ENCODE measurements around the gene SEPTIN12. TPM values are rescaled to one million over a fixed set of nuclear protein-coding genes. Genes with fewer than 3 reads are reported as not detected.
A peak's percentile ranks its signal among the peaks of the same experiment; 100 is the strongest.

The SEPTIN12 gene
- total RNA-seq, 2 donors from 2014 or later, result not detected

DNA sequence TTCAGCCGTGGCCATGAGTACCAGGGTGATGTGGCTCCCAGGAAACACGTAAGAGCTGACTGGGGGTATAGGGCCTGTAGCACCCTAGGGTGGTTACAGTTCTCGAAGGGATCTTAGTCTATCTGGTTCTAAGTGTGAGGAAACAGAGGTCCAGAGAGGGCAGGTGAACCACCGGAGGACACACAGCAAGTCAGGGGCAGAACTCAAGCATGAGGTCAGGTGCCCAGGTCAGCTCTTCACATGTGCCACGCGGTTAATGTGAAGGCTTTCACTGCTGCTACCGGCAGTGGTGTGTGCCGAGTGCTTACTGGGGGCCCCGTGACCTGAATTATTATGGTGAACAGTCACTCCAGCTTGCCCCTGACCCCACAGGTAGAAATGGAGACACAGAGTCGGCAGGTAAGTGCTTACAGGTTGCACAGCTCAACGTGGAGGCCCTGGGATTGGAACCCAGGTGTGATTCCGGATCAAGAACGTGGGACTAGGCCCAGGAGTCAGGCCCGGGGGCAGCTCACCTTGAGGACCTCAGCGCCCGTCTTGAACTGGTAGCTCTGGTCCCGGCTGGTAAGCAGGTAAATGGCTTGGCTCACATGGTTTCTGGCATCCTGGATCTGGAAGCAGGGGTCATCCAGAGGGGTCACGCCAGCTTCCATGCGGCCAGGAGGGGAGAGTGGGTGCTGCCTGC is 11.2 kb upstream of the SEPTIN12 start:
- H3K4me3 ChIP-seq, result no peak overlapping the region
- no peaks in the 10 kb centered on the region for H3K27me3 ChIP-seq
- H3K4me1 ChIP-seq, result peaks cover 15% of the 10 kb centered on the region
- H3K9me3 ChIP-seq, result no peaks in the 10 kb centered on the region
- TF ChIP-seq, protein P1, sequence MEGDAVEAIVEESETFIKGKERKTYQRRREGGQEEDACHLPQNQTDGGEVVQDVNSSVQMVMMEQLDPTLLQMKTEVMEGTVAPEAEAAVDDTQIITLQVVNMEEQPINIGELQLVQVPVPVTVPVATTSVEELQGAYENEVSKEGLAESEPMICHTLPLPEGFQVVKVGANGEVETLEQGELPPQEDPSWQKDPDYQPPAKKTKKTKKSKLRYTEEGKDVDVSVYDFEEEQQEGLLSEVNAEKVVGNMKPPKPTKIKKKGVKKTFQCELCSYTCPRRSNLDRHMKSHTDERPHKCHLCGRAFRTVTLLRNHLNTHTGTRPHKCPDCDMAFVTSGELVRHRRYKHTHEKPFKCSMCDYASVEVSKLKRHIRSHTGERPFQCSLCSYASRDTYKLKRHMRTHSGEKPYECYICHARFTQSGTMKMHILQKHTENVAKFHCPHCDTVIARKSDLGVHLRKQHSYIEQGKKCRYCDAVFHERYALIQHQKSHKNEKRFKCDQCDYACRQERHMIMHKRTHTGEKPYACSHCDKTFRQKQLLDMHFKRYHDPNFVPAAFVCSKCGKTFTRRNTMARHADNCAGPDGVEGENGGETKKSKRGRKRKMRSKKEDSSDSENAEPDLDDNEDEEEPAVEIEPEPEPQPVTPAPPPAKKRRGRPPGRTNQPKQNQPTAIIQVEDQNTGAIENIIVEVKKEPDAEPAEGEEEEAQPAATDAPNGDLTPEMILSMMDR (IDR thresholded peaks at IDR 0.05), result no peak
- intact Hi-C loops (cut with DNase I), result no loop called here
- no peaks in the 10 kb centered on the region for H3K36me3 ChIP-seq
- no peak overlapping the region for H3K9ac ChIP-seq (ENCODE audit: low read depth in 2 of 2, low read length in 2 of 2)
- H3K27ac ChIP-seq, result no peak overlapping the region
- no peak for DNase-seq

DNA sequence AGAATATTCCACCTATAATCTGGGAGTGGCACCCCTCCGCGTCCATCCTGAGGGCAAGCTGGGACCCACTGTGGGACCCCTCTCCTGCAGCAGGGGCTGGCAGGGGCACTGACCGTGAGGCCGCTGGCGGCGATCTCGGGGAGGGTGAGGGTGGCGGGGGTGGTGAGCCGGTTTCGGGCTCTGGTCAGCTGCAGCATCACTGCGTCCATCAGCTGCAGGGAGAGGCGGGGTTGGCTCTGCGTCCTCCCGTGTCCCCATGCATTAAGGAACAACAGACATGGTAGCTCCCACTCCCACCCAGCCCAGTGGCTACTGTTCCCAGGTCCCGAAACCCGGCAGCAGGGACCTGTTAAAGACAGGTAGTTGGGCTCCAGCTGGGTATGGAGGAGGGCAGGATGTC is 10.3 kb upstream of the SEPTIN12 start:
- no peaks in the 10 kb centered on the region for H3K27me3 ChIP-seq
- H3K9me3 ChIP-seq, result no peaks in the 10 kb centered on the region
- intact Hi-C loops (cut with DNase I), result no loop called here
- DNase-seq, result no peak
- no peaks in the 10 kb centered on the region for H3K36me3 ChIP-seq
- no peak overlapping the region for H3K27ac ChIP-seq
- TF ChIP-seq, protein P1 (IDR thresholded peaks at IDR 0.05), result no peak
- no peak overlapping the region for H3K9ac ChIP-seq (ENCODE audit: low read depth in 2 of 2, low read length in 2 of 2)
- H3K4me1 ChIP-seq, result peaks cover 14% of the 10 kb centered on the region
- no peak overlapping the region for H3K4me3 ChIP-seq

DNA sequence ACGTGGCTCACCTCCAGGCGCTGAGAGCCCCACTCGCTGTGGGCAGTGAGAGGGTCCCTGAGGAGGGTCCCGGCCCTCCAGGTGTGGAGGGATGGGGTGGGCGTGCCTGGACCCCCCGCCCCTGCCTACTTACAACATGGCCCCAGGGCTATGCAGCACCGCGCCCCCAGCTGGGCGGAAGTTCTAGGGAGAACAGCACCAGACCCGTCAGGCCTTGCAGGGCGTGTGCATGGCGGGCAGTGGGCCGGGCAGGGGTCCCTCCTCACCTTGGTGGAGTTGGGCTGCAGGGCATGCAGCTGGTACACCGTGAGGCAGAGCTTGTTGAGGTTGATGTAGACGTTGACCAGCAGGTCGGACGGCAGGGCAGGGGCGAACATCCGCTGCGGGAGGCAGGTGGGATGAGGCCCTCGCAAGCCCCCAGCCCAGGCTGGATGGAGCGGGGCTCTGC is 9.7 kb upstream of the SEPTIN12 start:
- no peak overlapping the region for H3K27ac ChIP-seq
- no peaks in the 10 kb centered on the region for H3K27me3 ChIP-seq
- H3K4me1 ChIP-seq, result peaks cover 10% of the 10 kb centered on the region
- H3K4me3 ChIP-seq, result no peak overlapping the region
- H3K9me3 ChIP-seq, result no peaks in the 10 kb centered on the region
- no peaks in the 10 kb centered on the region for H3K36me3 ChIP-seq
- TF ChIP-seq, protein P1 (IDR thresholded peaks at IDR 0.05), result no peak
- peak overlapping the region in 1 of 2 donors; percentile 40 for H3K9ac ChIP-seq (ENCODE audit: low read depth in 2 of 2, low read length in 2 of 2)
- intact Hi-C loops (cut with DNase I), result no loop called here
- no peak for DNase-seq

DNA sequence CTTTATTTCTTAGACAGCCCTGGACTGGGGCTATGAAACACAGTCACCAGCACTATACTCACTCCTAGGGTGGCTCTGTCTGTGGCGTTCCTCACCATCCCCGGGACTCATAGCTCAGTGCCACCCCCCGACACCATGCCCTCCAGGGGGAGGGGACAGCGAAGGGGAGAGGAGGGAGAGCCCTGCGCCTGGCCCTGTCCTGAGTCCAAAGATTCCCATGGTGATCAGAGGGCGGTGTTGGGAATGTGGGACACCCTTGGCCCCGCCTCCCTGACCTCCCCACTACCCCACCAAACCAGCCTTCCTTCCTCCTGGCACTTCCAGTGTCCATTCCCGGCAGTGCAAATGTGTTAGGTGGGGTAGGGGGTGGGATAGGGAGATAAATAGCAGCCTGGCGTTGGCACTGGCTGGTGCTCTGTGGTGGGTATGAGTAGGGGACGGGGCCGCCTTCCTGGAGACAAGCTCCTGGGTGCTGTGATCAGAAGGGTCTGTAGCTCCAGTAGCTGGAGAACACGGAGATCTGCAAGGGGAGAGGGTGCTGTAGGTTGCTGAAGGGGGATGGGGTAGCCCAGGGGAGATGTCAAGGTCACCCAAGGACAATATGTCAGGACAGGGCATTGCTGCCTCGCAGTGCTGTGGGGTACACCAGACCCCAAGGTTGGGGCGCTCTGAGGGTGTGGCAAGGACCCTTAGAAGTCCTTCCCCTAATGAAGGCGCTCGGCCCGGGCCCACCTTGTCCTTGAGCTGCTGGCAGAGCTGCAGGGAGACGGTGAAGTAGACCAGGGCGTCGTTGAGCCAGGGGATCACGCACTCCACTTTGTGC is 9.0 kb upstream of the SEPTIN12 start:
- TF ChIP-seq, protein P1 (IDR thresholded peaks at IDR 0.05), result no peak
- Histone ChIP-seq H3K9ac (ENCODE audit: low read depth in 2 of 2, low read length in 2 of 2) (peak overlapping the region; percentile 24 to 40), H3K27ac (no peak overlapping the region), H3K4me1 (peaks cover 10% of the 10 kb centered on the region), H3K27me3 (no peaks in the 10 kb centered on the region), H3K36me3 (no peaks in the 10 kb centered on the region), H3K9me3 (no peaks in the 10 kb centered on the region), H3K4me3 (peak overlapping the region; percentile 55)
- DNase-seq, result peak; percentile 31
- intact Hi-C loops (cut with DNase I), result no loop called here

DNA sequence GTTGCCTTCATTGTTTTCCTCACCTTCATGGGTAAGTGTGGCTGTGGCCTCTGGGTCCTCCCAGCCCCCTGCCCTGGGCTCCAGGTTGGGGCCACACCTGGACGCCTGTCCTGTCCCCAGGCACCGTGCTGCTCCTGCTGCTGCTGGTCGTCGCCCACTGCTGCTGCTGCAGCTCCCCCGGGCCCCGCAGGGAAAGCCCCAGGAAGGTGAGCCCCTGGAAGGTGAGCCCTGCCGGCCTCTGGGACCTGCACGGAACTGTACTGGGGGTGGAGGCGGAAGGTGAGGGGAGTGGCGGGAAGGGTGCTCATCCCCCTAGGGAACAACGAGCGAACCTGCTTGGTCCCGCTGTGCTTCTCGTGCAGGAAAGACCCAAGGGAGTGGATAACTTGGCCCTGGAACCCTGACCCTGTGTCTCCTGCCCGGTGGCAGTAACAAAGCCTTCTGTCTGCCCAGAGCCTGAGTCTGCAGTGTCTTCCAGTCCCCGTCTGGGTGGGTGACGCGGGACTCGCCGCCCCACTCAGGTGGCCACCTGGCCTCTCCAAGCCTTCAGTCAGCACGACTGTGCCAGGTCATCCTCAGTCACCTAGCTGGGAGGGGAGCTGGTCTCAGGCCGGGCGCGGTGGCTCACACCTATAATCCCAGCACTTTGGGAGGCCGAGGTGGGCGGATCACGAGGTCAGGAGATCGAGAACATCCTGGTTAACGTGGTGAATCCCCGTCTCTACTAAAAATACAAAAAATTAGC is 7.9 kb upstream of the SEPTIN12 start:
- Histone ChIP-seq H3K4me3 (peak overlapping the region; percentile 55), H3K27me3 (no peaks in the 10 kb centered on the region), H3K9me3 (no peaks in the 10 kb centered on the region), H3K27ac (peak overlapping the region; percentile 63), H3K36me3 (no peaks in the 10 kb centered on the region), H3K4me1 (peaks cover 3% of the 10 kb centered on the region), H3K9ac (ENCODE audit: low read depth in 2 of 2, low read length in 2 of 2) (peak overlapping the region; percentile 72 to 83)
- intact Hi-C loops (cut with DNase I), result no loop called here
- peak; percentile 50 for DNase-seq
- TF ChIP-seq, protein P1 (IDR thresholded peaks at IDR 0.05), result no peak

All from colonic mucosa (tissue), 4 donors.